ENCODE results near the gene DYRK3. TPM values are rescaled to one million over a fixed set of nuclear protein-coding genes. Genes with fewer than 3 reads are reported as not detected.
A peak's percentile ranks its signal among the peaks of the same experiment; 100 is the strongest.
"Not testable (repeated sequence)": the region's sequence is repeated elsewhere in the genome, so short reads cannot be mapped to it uniquely, and the experiment has no call there.

DYRK3 gene
- total and polyA plus RNA-seq, 9 of the 15 experiments (the other 6 are each of a cell fraction or from before 2014, with no cell fraction given): 4.5 to 33.7 (median 25.7) TPM

GRCh38 chr1:206612129-206612876 is 23.0 kb upstream of the DYRK3 start, which contains the start of gene EIF2D (continued):
- TF ChIP-seq ARID4B (CRISPR knock-in tag; IDR thresholded peaks at IDR 0.05) (peak; percentile 99), PCBP2 (IDR thresholded peaks at IDR 0.05; ENCODE audit: low read depth, low read length, poor library complexity, severe bottlenecking) (no peak), ZNF239 (CRISPR knock-in tag; IDR thresholded peaks at IDR 0.05) (peak; percentile 60; the same call in 1 of the 2 replicates), ZNF124 (CRISPR knock-in tag; IDR thresholded peaks at IDR 0.05) (no peak), HDAC2 (IDR thresholded peaks at IDR 0.05) (peak; percentile 97)

GRCh38 chr1:206626396-206626795 is 8.9 kb upstream of the DYRK3 start:
- H2AFZ ChIP-seq (ENCODE audit: low read depth, low read length); DNase-seq (ENCODE audit: extremely low read depth in 1 of 4, low spot score in 3 of 4); H3K4me3 ChIP-seq; H3K9me1 ChIP-seq (ENCODE audit: control insufficient read depth, insufficient read depth, low read length); H3K4me2 ChIP-seq (ENCODE audit: insufficient read depth, low read length); H3K36me3 ChIP-seq (ENCODE audit: control insufficient read depth, insufficient read depth, low read length); H4K20me1 ChIP-seq (replicated peaks; ENCODE audit: control insufficient read depth, insufficient read depth, low read length); H3K9me3 ChIP-seq (replicated peaks; ENCODE audit: control insufficient read depth, insufficient read depth, low read depth, low read length); H3K9ac ChIP-seq (ENCODE audit: insufficient read depth in 1 of 2, low read depth in 2 of 2, low read length in 2 of 2); H3K4me1 ChIP-seq (replicated peaks in 1 of 2; ENCODE audit: control insufficient read depth in 2 of 2, insufficient read depth in 2 of 2, low read length in 2 of 2); in situ Hi-C loops (cut with MboI); H3K79me2 ChIP-seq (ENCODE audit: control insufficient read depth, insufficient read depth, low read length); intact Hi-C loops (cut with micrococcal nuclease); CTCF ChIA-PET (ENCODE audit: low intra/inter-chr PET ratio); FAIRE-seq; ATAC-seq; BruUV-seq (replicated peaks); H3K27ac ChIP-seq (ENCODE audit: extremely low read depth, low read depth, low read length); H3K27me3 ChIP-seq (ENCODE audit: control insufficient read depth in 2 of 2, insufficient read depth in 2 of 2, low read length in 2 of 2): not testable (repeated sequence)
- peak; percentile 91 for TF ChIP-seq ZNF146 (CRISPR knock-in tag; IDR thresholded peaks at IDR 0.05; ENCODE audit: unreplicated experiment)
- peak; percentile 65; the same call in 1 of the 2 replicates for TF ChIP-seq BCOR (IDR thresholded peaks at IDR 0.05)
- 0 out of 4 replicates have a peak, but pooled peaks of 1 of the 2 experiments have one; percentile 32 for TF ChIP-seq KDM1A (IDR thresholded peaks at IDR 0.05)
- peak; percentile 45 for TF ChIP-seq RBM25 (IDR thresholded peaks at IDR 0.05; ENCODE audit: low read depth, low read length, severe bottlenecking)
- WGBS (ENCODE audit: insufficient coverage, low coverage, missing lambda C conversion rate): 48% methylated on average over 2 of the region's 2 CpGs
- POLR2A ChIA-PET: interaction anchor here (1.2 kb wide), 1 partner anchor 14 kb away, joined by 7 read pairs; the partner anchor contains the start of gene EIF2D
